Activated CD8-positive, alpha-beta memory T cell treated with anti-CD3 and anti-CD28 coated beads for 48 hours (primary cell): ENCODE results near the gene DDB1.

Source experiments
- DNase-seq, 3 experiments: peaks; one replicate each; pipeline ENCODE4 v3.0.0-alpha.2; 2020; ENCODE audit warnings: low read depth in 2 of 3, low spot score in 2 of 3

Gene DDB1

DNA sequence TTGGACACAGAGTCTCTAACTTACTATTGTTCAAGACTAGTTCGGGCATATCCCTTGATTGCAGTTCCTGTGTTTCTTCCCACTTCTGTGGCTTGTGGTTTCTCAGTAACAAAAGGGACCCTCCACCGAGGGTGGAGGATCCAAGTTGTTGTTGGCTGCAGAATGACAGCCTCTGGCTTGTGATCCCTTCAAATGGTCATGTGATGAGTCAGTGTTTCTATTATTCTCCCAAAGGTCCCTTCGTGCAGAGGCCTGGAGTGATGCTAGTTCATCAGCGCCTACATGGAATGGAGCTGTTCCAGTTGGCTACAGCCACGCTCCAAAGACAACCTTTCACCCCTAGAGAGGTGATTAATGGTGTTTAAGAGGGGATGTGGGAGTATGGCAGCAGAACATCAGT lies 35.2 kb downstream of the DDB1 start:
- no peak for DNase-seq

DNA sequence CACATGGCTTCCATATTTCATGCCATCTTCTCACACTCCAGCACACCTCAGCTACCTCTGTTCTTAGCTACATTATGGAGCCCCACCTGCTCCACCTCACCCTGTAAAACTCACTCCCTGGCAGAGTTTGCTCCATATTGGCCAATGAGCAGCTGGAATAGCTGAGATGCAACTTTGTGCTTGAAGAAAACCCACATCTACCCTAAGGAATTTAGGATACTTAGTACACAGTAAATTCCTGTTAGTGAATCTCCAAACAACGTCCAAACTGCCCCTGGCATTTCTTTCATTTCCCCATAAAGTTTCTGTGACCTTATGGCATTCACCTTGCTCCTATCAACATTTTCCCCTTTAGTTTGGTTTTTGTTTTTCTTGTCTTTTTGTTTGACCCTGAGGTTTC lies 35.6 kb downstream of the DDB1 start:
- DNase-seq = no peak

DNA sequence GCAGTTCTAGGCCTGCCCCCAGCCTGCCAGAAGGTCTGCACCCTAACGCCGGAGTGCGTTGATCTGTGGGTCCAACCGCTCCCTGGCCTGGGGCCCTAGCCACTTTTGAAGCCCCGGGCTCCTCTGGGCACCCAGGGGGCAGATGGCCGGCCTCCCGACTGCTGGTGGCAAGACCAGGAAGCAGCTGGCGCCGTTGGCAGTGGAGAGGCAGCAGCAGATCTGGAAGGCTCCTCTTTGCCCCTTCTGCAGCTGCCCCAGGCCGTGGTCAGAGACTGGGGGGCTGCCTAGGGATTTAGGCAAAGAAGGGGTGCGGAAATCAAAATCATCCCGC lies 37.3 kb downstream of the DDB1 start:
- peak in 1 of 3 experiments; percentile 15 for DNase-seq

DNA sequence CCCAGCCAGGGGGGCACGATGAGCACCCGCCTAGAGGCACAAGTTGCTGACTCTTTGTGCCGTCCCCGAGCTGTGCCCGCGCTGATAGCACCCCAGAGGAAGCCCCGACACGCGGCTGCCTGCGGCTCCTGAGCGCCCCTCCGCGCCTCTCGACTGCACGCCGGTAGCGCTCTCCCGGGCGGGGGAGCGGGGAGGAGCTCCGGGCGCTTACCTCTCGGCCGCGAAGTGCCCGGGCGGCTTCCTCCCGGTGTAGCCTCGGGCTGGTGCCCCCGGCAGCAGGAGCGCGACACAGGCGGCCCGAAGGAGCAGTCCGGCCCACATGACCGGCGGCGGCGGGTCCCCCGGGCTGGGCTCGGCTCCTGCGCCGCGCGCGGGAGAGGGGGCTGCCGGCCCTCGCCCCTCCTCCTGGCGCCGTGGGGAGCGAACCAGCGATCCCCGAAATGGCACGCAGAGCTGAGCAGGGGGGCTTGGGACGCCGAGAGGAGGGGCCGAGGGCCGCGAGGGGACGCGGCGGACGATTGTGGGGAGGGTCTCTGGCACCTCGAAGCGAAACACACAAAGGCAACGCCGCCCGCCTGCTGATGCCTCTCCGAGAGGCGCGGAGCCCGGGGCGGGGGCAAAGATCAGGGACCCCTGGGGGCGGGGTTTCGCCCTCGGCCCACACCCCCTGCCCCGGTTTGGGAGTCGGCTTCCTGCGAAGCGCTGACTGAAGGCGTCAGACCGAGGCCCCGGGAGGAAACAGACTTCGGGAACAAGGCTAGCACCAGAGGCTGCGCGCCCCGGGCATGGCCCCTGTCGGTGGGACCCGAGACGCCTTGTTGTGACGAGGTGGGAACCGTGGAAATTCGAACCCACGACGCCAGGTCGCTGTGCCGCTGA lies 37.9 kb downstream of the DDB1 start, which contains the start of gene VWCE:
TSS of gene VWCE (minus strand) at position 600 of the 879 bp plus-strand sequence. CDS start at position 321, 279 bp downstream.
- DNase-seq = peak; percentile 24 to 66 (median 62)

DNA sequence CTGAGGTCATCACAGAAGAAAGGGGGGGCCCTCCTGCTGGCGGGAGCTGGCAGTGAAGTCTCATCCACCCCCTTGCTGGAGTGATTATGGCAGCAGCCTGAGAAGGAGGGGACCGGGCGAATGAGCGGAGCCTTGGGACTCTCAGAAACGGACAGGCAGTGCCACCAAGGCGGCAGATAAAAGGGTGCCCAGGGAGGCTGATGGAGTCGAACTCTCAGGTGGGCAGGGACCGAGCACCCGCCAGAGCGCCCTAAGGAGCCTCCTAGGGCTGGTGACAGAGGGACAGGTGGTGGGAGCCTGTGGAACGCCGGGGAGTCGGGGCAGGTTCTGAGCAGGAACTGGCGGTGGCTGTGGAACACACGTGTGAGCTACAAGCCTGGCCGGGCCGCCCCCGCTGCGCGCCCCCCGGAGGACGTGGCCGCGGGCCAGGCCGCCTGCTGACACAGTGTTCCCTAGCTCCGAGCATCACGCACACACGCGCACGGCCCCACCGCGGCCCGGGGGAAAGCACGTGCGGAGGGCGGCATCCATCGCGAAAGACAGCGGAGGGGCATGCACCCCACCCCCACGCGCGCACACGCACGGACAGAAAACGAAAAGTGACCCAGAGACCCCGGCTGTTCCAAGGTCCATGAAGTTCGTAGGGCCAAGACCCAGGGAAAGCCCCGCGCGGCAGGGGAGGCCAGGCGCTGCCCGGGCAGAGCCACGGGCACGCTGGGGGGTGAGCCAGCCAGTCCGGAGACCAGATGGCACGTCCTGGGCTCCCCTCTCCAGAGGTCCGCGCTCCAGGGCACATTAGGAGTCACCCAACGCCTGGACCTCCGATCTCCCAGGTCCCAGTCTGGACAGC lies 38.8 kb downstream of the DDB1 start:
- DNase-seq = peak; percentile 31 to 58 (median 39)

DNA sequence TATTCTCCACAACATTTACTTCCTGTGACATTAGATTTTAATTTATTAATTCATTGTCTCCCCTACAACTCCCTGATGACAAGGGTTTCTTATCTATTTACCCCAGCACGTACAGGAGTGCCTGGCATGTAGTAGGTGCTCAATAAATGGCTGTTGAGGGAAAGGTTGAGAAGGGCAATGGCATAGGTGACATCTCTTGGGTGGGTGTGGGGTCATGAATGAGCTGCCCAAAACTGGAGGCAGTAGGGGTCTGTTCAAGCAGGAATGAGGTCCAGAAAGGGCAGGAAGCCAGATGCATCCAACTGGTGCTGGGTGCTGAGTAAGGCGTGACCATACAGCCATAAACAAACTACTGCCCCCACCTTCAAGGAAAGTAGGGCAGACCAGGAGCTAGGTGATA lies 40.5 kb downstream of the DDB1 start:
- DNase-seq = no peak

DNA sequence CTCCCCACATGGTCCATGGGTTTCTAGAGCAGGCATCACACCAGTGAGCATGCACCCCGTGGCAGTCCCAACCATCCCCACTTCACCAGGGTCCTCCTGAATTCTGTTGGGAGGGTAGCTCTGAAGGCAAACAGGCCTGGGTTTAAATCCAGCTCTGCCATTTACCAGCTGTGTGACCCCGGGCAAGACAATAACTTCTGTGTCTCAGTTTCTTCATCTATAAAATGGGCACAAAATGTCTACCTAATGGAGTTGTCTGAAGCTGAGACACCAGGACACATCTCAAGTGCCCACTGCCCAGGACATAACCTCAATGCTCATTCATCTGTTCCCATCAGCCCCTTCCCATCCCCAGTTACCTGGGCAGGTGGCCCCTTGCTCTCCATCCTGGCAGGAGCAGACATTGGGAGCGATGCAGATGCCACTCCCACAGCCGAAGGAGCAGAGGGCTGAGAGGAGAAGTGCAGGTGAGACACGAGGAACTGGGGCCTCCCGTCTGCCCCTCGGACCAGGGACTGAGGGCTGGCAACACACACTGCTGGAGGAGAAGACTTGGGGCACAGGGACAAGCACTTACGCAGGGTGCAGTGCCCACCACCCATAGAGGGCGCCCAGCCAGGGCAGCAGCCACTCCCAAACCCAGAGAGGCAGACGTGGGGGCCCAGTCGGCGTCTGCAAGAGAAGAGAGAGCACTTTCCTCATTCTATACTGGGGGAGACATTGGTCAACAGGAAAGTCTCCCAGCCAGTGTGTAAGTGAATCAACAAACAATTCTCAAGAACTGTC lies 41.8 kb downstream of the DDB1 start:
- DNase-seq = no peak

DNA sequence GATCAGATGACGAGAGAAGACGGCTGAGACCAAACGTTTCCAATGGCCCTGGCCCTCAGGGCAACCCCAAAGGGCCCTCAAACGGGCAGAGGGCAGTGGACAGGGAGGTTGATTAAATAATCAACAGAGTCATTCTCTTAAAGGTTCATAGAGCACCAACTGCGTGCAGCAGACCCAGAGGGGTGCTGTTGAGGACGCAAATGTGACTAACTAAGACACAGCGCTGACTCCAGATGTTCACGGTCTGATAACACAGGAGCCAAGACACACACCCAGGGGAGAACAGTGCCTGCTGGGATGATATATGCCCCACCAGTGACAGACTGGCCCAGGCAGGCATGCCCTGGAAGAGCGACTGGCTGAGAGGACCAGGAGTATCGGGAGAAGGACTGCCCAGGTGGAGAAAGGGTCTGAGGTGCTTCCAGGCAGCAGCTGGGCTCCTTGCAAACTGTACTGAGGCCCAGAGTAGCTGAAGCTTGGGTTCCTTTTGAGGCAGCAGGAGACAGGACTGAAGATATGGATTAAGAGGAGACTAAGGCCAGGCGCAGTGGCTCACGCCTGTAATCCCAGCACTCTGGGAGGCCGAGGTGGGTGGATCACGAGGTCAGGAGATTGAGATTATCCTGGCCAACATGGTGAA lies 45.4 kb downstream of the DDB1 start:
- DNase-seq = no peak

DNA sequence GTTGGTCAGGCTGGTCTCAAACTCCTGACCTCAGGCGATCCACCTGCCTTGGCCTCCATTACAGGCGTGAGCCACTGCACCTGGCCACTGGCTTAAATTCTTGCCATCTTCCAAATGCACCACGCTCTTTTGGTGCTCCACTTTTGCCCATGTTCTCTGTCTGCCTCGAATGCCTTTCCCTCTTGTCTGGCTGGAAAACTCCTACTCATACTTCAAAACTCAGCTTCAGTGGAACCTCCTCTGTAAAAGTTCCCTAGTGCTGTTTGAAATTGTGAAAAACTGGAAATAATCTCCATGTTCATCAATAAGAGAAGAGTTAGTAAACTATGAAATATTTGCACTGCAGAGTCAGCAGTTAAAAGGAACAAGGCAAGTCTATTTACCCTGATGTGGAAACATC lies 49.3 kb downstream of the DDB1 start:
- DNase-seq = no peak

DNA sequence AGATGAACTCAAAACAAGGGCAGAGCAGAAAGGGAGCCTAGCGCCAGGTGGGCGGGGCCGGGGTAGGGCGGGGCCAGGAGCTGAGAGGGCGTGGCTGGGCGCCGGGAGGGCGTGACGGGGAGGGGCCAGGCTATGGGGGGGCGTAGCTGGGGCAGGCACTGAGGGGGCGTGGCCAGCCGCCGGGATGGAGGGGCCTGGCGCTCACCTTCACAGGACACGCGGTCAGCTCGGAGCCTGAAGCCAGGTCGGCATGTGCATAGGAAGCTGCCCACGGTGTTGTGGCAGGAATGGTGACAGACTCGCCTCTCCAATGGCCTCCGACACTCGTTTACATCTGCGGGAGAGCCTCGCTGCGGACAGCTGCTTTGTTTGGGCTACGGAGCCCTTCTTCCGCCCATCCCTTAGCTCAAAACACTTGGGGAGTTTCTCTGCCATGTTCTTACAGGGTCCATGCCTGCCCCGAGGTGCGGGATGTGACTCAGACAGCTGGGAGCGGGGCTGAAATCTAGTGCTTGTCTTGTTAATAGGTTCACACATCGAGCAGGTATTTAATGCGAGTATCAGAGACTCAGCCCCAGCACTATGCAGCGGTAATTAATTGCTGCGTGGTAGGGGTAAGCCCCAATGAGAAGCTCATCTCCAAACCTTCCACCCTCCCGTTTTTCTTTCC lies 51.2 kb downstream of the DDB1 start:
- peak; percentile 22 to 33 (median 24) for DNase-seq

DNA sequence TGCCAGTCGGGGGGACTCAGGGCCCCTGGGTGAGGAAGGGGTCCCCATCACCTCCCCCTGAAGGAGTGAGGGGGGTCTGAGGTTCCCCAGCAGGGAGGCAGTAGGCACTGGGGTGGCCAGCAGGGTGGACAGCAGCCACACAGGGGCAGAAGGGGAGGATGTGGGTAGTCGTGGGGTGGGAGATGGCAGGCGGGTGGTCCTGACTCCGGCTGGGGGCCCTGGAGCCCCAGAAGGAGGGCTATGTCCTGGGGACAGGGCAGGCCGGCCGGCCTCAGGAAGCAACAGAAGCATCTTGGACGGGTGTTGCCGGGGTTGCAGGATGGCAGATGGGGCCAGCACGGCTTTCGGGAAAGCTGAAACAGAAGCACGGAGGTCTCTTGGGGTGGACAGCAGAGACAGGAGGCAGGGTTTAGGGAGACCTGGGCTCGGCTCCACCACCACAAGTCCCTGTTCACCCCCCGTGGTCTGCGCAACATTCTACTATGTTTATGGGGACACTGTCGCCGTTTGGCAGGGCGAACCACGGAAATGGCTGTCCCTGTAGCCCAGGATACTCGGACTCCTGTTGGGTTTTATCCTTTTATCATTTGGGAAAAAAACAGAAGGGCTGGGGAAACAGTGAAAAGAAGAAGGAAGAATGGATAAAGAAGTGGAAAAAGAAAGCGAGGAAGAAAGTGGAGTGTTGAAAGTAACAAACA lies 51.9 kb downstream of the DDB1 start:
- DNase-seq = no peak

DNA sequence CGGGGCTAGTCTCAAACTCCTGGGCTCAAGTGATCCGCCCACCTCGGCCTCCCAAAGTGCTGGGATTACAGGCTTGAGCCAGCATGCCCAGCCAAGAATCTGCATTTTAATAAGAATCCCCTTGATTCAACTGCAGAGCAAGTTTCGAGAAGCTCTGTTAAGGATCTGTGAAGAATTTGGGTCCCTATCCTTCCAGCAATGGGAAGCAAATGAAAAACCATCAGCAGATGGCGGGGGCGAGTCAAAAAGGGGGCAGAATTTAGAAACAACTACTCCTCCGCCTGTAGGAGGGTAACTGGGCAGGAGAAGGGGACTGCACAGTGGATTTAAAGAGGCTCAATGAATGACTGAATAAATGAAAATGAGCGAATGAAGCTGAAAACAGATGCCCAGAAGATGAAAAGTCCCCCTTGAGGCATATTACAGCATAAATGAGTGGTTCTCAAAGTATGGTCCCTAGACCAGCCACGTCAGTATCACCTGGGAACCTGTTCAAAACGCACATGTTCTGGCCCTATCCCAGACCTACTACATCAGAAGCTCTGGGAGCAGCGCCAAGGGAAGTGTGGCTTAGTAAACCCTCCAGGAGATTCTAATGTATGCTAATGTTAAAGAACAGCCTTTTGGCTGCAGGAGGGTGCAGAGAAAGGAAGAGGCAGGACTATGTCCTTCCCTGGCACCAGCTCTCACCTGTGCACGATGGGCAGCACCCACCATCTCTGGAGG lies 52.8 kb downstream of the DDB1 start:
- no peak for DNase-seq

DNA sequence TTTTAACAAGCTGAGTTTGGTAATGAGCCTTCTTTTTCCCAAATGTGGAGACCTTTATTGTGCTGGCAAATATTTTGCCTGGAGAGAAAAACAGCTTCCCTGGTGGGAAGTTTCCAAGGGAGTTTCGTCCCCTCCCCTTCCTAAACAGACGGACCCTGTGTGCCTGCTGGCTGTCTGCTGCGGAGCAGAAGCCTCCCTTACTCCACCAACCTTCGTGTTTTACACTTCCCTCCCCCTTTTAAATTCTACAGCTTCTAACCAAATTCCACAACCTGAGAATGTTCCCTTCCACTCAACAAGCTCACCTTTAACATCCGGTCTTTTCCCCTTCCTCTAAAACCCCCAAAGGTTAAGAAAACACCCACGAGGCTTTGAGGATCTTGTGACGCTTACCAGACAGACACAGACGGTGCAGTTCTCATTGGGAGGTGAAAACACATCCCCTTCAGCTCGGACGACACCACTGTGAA lies 54.9 kb downstream of the DDB1 start:
- DNase-seq = no peak

DNA sequence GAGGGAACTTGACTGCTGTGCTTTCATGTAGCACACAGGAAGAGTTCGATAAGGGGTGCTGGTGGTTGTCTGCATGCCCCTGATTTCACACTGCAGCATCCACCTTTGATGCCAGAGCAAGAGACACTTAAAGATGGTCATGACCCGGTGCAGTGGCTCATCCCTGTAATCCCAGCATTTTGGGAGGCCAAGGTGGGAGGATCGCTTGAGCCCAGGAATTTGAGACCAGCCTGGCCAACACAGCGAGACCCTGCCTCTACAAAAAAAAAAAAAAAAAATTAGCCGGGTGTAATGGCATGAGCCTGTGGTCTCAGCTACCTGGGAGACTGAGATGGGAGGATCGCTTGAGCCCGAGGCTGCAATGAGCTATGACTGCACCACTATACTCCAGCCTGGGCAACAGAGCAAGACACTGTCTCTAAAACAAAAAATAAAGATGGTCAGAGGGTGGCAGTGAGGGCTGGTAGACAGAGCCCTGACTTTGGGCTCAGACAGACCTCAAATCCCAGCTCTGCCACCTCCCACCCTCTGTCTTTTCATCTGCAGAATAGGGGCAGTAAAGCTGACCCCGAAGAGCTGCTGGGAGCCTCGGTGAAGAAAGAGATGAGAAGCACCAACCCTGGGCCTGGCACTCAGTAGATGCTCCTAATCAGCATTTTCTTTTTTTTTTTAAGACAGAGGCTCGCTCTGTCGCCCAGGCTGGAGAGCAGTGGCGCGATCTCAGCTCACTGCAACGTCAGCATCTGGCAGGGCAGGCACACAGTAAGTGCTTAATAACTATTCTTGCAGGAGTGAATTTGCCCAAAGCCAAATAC lies 55.5 kb downstream of the DDB1 start:
- DNase-seq = no peak

DNA sequence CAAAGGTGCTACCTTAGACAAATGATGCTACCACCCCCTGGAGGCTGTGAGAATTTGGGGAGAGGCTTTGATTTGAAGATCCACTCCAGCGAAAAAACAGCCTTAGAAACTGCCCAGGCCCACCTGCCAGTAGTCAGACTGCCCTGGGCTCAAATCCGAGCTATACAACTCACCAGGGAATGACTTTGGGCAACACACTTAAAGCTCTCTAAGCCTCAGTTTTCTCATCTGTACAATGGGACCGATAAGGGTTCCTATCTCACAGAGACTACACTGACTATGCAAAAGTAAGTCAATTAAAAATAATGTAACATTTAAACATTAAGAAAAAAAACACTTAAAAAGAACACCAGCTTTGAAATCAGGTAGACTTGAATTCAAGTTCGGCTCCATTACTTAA lies 57.7 kb downstream of the DDB1 start:
- no peak for DNase-seq

DNA sequence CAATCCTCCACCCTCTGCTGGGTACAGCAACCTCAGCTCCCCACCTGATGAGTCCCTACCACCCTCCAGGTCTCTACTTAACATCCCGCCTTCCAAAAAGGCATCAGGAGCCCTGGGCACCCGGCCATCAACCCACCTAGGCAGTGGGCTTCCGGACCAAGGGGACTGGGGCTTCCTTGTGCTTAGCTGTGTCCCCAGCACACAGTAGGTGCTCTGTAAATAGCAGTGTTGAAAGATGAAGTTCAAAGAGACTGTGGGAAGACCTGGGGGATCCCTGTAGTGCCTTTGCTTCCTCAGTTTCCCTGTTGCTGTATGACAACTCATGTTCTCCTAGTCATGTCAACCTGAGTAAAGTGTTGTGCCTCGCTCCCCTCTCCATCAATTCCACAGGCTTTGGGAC lies 58.8 kb downstream of the DDB1 start:
- DNase-seq = no peak

DNA sequence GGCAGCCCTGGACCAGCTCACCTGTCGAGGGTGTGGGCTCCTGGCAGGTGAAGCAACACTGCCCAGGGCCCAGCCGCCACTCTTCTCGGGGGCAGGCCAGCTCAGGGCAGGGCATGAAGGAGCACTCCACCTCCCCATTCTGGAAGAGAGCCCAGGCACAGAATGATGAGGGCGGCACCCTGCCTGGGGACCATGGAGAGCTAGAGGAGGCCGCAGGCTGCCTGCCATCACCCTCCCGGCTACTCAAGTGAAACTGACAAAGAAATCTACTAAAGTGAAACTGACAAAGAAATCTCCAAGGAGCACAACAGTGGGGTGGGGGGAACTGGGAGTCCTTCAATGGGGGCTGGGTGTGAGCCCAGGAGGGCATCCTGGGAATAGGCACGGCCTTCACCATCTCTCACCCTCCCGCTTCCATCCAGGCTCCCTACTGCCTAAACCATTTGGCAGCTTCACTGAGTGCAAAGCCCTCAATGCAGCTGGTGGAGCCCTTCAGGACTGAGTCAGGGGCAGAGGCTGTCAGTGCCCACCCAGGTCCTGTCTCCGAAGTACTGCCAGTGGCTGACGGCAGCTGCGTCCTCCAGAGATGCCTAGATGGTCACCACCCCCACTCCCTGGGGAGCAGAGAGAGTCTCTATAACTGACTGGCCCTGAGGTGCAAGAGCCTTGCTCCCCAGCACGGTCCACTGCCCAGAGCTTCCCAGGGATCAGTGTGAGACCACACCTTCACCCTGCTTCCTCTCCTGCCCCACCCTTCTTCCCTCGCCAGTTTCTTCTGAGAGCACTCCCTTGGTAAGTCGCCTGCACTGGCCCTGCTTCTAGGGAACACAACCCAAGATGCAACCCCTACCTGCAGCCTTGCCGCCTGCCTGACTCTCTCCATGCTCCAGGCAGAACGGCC lies 59.5 kb downstream of the DDB1 start:
- DNase-seq = no peak
